ENCODE data around the gene C17orf50.
"Not testable (repeated sequence)": the region's sequence is repeated elsewhere in the genome, so short reads cannot be mapped to it uniquely, and the experiment has no call there.

C17orf50 gene

DNA sequence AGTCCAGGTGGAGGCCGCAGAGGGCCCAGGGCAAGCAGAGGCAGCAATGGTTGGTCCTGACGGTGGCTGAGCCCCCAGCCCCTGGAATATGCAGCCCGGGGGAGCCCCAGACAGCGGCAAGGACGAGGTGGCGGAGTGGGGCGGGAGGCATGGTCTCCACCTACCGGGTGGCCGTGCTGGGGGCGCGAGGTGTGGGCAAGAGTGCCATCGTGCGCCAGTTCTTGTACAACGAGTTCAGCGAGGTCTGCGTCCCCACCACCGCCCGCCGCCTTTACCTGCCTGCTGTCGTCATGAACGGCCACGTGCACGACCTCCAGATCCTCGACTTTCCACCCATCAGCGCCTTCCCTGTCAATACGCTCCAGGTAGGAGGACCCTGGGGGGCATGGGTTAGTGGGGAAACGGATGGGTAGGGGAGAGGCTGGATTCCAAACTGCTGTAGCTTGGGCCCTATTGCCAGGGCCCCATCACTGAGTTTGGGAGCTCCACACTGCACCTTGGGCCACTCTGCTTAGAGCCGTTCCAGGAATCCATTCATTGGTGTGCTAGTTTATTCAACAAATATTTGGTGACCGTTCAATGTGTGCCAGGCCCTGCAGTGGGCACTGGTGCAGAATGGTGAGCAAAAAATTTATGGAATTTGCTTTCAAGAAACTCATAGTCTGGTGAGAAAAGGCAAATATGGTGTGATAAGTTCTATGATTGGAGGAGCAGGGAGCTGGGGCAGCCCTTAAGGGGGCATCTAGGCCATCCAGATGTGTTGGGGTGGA is 25.5 kb upstream of the C17orf50 start:
- no peak for DNase-seq

DNA sequence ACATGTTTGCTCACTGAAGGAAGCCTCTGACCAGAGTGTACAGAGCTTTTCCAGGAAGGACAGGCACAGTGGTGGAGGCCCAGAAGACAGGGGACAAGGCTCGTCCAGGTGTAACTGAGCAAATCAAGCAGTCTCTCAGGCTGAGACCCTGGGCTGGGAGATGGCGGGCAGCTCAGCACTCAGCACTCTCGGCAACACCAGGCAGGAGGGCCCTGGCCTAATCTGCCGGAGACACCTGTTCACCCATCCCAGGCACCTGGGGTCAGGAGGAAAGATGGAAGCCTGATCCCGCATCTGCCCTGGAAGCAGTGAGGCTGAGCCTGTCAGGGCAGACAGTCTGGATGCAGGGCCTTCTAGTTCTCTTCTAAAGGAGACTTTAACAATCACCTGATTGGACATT is 24.5 kb upstream of the C17orf50 start:
- no peak for DNase-seq

DNA sequence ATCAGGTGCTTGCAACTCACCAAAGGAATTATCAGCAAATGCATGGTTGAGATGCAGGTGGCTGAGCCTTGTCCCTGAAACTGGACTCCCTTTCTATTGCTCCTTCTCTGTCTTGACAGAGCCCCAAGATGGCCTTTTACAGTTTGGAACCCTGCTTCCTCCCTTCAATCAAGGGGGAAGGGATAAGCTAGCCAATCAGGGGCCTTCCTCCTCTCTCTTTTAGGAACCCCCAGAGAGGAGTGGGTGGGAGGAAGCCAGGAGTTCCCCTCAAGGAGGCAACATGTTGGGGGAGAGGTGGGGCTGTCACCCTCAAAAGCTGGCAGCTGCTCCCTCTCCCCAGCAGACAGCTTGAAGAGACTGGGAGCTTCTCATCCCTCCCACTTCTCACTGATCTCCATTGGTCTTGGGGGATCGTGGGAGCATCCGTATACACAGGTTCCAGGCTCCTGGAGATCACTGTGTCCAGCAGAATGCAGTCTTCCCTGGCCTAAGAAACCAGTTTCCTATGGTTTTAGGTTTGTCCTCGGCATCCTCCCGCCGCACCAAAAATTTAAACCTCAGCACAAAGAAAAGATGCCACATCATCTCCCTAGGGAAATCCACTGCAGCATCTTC is 22.1 kb upstream of the C17orf50 start:
- DNase-seq = no peak

DNA sequence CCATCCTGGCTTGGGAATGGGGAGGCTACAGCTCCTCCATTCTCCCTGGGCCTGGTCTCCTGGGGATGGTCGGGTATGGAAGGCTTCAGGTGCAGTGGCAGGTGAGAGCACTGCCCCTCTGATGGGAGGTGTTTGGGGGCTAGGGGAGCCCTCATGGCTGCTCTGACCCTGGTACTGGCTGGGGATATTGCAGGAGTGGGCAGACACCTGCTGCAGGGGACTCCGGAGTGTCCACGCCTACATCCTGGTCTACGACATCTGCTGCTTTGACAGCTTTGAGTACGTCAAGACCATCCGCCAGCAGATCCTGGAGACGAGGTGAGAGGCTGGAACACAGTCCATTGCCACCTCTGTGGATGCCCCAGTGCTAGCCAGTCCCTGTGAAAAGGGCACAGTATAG is 20.5 kb upstream of the C17orf50 start:
- no peak for DNase-seq

DNA sequence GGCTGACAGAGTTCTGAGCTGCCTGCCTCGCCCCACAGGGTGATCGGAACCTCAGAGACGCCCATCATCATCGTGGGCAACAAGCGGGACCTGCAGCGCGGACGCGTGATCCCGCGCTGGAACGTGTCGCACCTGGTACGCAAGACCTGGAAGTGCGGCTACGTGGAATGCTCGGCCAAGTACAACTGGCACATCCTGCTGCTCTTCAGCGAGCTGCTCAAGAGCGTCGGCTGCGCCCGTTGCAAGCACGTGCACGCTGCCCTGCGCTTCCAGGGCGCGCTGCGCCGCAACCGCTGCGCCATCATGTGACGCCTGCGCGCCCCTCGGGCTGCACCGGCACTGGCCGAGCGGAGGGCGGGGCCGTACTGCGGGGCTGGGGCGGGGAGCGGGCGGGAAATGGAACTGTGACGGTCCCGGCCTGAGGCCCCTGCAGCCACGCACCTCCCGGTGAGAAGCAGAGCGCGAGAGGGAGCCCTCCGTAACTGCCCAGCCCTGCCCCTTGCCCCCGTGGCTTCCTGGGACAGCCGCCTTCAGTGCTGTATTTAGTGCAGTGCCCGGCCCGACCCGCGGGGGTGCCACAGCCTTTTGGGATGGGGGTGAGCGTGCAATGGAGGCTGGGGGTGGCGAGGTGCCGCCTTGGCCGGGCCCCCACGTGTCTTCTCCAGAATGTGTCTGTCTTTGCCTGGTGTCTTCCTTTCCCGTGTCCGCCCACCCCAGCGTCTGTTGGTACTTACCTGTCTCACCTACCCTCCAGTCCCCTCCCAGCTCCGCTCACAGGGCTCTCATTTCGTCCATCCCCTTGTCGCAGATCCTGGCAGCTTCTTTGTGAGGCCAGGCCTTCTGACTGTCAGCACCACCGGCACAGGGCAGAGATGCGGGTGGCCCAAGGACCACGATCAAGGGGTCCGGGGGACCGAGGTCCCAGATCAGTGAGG is 19.4 kb upstream of the C17orf50 start:
- DNase-seq = peak; percentile 19

DNA sequence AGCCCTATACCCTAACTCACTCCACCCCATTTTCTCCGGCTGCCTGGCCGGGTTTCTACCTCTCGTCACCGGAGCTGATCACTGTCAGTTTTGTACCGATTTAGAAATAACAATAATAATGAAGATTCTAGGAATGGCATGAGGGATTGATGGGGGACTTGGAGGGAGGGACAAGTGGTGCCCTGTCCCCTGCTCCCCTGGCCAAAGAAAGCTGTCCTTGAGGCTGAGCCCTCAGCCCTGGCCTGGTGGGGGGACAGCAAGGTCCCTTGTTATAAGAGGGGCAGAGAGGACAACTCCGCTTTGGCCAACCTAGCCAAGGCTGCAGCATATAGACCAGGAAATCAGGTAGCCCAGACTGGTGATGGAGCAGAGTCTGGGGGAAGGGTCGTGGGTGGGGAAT is 18.2 kb upstream of the C17orf50 start:
- no peak for DNase-seq

DNA sequence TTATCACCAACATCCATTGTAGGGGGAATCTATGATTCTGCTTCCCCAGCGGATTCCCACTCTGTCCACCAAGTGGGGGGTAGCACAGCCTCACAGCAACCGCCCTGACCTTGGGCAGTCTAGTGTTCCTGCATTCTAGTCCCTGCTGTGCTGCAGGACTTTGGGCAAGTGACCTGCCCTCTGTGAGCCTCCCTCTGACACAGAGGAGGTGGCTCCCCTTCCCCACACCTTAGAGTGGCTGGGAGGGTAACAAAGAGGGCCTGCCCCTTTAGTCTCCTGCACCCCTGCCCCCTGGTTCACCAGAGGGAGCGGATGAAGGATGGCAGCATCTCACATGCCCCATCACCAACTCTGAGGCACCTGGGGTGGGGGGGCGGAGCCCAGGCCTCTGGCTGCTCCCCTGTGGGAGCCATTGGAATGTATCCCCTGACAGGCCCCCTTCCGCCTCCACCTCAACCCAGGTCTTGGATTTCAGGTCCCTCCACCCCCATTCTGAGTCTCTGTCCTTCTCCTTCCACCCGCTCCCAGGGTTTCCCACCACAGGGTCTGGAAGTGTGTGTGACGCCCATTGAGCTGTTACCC is 17.7 kb upstream of the C17orf50 start:
- no peak for DNase-seq

DNA sequence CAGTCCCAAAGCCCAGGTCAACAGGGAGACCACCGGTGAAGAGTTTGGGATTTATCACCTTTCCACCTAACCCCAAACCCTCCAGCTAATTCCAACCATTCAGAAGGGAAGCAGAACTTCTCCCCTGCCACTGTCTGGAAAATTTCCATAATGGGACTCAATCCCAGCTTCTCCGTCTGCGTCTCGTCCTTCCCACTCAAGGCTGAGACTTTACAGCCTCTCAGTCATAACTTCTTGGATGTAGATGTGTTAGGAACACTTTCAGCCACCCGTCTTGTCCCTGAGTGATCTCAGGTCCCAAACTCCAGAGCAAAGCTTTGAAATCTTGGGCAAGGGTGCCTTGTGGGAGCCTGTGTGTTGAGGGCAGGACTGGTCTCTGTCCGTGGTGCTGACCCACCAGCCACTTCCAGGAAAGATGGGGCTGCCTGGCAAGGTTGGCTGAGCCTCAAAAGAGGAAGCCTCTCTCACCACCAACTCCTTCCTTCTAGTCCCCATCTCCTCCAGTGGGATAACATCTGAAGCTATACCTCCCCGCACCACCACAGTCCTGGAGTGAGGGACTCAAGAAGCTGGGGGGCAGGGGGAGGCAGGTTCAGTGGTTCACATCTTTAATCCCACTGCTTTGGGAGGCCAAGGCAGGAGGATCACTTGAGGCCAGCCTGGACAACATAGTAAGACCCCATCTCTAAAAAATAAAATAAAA is 16.9 kb upstream of the C17orf50 start:
- no peak for DNase-seq

DNA sequence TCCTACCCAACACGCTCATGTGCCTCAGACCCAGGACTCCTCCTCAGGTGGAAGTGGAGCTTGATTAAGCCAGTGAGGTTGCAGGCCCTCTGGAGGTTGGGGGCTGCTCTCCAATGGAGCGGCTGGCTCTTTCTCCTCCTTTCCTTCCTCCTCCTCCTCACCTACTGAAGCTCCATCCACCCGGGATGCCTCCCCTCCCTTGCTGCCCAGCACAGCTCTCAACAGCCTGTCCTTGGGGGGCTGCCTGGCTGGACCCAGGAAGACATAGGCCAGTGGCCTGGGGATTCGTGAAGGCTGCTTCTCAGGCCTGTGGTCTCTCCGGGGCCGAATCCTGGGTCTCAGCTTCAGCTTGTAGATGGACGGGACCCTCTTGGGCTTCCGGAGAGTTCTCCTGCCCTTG is 15.9 kb upstream of the C17orf50 start:
- DNase-seq = no peak

DNA sequence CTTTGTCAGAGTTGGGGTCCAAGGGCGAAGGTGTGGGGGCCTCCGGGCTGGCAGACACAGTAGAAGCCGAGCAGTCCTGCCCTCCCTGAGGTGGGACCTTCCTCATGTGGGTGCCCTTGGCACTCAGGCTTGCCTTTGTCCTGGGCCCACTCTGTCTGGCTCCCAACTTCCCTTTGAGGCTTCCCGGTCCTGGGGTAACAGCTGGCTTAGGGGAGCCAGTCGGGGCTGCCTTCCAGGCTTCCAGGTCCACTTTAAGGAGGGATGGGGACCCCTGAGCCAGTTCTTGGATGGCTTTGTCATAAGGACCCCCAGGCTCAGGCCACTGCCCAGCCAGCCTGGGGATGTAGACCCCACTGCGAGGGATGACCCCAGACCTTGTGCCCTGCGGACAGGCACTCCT is 15.4 kb upstream of the C17orf50 start:
- DNase-seq = no peak

DNA sequence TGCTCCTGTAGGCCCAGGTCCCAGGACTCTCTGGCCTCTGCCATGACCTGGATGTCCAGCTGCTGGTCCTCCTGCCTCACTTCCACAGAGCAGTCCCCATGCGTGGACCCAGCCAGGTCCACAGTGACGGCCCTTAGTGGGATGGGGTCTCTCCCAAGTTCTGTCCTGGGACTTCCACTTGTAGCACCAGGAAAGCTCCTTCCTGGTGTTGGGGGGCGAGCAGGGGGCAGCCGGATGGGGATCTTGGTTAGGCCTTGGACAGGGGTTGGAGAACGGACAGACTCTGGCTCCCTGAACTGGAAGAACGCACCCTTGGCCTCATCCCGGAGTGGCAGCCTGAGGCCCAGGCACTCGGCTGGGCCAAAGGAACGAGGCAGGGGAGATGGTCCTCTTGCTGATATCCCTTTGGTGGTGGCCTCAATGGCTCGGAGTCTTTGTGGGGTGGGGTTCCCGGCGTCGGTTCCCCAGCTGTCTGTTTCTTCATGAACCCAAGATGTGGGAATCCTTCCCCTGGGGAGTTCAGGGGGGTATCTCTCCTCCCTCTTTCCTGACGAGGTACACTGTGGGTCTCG is 14.9 kb upstream of the C17orf50 start:
- no peak for DNase-seq

DNA sequence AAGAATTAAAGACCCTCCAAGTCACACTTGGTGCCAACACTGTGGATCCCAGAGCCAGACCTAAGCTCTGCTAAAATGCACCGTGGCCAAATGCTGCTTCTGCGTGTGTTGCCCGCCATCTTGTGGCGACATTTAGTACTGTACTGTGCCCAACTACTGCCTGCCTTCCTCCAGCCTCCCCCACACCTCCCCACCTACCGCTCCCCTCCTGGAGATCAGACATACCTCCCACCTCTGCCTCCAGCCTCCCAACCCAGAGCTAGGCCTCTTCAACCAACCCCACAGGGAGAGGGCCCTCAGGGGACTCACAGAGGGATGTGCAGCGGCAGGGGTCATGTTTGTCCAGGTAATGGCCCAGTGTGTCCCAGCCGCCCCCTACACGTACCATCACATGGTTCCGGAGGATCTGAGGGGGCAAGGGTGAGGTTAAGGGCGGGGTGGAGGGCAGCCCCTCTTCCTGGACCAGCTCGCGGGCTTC is 13.1 kb upstream of the C17orf50 start:
- DNase-seq = peak; percentile 83

DNA sequence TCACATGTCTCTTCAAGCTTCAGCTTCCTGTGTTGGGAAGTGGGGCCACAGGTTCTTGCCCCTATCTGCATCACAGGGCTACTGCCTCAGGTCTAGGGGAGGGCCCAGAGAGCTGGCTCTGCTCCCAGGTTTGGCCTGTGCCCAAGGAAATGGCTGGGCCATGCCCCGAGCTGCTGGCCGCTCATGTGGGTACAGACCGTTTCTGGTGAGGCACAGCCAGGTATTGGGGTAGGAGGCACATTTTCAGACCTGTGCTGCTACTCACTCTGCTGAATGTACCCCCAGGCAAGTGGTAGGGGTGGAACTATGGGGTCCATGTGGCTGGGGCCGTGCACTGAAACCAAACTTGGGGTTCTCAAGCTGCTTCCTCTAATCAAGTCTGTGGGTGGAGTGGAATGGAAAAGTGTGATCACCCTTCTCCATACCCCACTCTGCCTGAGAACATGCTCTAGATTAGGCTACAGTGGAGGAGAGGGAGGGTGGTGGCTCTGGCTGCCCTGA is 12.3 kb upstream of the C17orf50 start:
- DNase-seq = no peak

DNA sequence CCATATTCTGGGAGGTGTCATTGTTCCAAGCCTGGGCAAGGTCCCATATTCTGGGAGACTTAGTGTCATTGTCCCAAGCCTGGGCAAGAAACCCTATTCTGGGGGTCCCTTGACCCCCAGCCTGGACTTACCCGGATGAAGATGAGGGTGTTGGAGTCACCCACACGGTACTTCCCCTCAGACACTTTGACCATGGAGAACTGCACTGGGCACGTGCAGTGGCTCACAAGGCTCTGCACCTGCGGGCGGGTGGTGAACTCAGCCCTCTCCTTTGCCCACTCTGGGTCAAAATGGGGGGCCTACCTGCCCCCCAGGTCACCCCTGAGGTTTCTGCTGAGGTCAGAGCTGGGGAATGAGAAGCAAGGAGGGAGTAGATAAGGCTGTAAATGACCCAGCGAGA is 11.7 kb upstream of the C17orf50 start:
- no peak for DNase-seq

DNA sequence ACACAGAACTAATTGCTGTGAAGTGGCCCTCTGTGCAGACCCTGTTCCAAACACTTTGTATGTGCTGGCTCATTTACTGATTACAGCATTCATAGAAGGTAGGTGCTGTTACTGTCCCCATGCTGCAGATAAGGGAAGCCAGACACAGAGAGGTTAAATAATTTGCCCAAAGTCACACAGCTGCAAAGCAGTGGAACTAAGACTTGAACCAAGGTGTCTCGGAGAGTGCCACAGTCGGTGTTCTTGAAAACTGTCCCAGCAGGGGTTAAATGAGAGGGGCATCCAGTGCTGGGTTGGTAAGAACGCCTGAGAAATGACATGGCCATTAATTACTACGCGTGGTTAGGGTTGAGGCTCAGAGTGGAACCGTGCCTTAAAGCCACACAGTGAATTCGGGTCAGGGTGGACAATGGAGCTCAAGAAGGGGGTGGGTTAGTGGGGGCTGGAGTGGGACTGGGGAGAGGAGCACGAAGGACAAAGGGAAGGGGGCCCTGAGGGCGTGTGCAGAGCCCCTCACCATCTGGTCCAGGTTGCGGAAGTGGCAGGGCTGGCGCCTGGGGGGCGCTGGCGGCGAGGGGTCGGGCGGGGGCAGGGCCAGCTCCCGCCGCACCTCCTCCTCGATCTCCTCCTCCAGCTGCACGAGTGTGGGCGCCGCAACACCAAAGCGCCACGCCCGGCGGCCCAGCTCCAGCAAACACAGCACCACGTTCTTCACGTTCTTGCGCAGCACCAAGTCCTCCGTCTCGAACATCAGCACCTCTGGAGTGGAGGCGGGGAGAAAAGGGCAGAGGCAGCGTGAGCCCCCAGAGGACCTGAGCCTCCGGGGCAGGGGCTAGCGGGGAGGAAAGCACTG is 10.9 kb upstream of the C17orf50 start:
- DNase-seq = no peak

DNA sequence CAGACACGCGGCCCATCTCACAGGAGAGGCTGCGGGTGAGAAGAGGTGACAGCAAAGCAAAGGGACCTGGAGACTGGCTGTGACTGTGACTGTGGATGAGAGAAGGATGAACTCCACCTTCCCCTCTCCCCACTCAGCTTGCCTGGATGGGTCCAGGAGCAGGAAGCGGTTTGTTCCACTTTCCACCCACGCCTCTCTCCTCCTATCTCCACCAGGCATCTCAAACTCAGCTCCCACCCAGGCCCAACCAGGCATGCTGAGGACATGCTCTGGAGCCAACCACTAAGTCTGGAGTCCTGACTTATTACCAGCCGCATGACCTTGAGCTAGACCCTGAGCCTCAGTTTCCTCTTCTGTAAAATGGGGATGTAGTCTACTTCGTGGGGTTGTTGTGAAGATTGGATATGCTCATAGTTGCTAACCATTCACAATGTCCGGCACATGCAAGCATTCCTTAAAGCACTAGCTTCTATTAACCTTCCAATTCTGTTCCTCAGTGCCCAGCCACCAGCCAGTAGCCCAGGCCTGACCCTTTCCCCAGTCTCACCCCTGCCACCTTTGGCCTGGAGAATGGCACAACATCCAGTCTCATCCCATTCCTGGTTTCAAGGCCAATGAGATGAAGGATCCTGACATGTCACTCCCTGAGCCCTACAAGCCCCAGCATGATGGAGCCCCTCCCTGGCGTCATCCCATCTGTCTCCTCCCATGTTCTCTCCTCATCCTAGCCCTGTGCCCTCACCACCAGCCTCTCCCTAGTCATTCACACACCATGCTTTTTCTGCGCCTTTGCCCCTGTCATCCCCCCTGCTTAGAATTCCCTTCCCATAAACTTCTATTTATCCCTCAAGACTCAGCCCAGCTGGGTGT is 9.9 kb upstream of the C17orf50 start:
- DNase-seq = no peak

DNA sequence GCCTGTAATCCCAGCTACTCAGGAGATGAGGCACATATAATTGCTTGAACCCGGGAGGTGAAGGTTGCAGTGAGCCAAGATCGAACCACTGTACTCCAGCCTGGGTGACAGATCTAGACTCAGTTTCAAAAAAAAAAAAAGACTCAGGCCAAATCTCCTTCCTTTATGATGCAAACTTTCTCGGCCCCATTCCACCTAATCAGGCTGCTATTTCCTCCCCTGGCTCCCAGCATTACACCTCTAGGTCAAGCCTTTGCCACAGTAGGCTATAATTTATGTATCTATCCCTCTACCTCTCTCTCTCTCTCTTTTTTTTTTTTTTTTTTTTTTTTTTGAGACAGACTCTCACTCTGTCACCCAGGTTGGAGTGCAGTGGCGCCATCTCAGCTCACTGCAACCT is 9.1 kb upstream of the C17orf50 start:
- DNase-seq = not testable (repeated sequence)

DNA sequence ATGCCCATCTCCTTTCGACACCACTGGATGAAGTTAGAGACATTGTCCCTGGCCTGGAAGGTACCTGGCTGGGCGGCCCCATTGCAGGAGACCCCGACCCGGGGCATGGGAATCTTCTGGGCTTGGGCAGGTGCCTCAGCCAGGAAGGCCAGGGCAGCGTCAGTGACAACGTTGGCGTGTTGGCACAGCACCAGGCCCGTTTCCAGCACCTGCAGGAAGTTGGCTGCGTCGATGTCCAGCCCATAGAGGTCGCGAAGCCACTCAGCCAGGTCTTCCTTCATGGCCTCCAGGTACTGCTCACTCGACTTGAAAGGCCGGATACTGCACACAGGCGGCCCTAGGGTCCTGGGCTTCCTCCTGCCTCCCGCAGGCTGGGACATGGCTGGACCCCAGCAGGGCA is 8.2 kb upstream of the C17orf50 start:
- no peak for DNase-seq

DNA sequence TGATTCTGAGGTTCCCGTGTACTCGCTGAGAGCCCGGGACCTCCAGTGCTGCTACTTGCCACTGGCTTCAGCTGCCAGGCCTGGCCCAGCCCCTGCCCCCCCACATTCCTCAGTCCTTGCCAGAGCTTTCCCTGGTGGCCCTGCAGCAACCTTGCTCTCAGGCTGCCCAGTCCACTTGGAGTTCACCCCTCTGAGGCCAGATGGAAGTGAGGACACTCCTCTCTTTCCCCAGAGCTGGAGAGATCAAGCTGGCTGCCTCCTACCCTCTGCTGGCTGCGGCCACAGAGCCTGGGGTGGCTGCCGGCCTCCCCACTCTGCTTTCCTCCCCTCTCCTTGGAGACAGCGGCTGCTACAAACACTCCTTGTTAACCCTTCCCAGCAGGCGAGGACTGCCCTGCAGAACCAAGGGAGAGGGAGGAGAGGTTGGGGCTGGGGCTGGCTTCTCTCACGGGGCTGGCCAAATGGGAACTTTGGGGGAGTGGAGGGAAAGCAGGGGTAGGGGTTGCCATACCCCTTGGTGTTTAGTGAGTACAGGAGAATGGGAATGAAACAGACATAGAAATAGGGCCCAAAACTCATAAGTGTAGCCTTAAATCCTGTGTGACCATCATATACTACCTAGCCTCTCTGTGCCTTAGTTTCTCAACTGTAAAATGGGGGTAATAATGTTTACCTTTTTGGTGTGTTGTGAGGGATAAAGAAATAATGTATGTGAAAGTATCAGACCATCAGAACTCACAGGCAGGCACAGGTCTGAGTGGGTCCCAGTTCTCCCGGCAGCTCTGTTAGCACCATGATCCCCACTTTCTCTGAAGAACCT is 7.5 kb upstream of the C17orf50 start, which contains the start of gene GAS2L2:
Gene GAS2L2 (minus strand): TSS at position 295 of the 820 bp plus-strand sequence. CDS start 389 bp downstream, outside the sequence.
- DNase-seq = no peak

Measured in stimulated activated CD4-positive, alpha-beta T cell treated with anti-CD3 and anti-CD28 coated beads, Interleukin-4, amount 100 ng/mL, for 24 hours (primary cell).